Frontal cortex (tissue), 4 donors: ENCODE results near the gene TMPRSS6. TPM values are rescaled to one million over a fixed set of nuclear protein-coding genes. Genes with fewer than 3 reads are reported as not detected.

ENCODE experiments used
- DNase-seq, 2 donors: peaks; one replicate each; pipeline ENCODE4 v3.0.0; 2012; ENCODE audit warnings: low spot score in 2 of 2
- FAIRE-seq: peaks from 2 replicates; lab custom pipeline; 2012; peaks lifted over from hg19 to GRCh38; lab: Jason Lieb, UNC
- total RNA-seq: library from RNA; depleted of rRNA; stranded (reverse); fragments of >200 nt; gene quantifications from one replicate; pipeline ENCODE4 v1.2.3, GENCODE V29; 2014
- donor health status: control.
- donor health status: control.
- donor health status: control.

TMPRSS6 gene
- total RNA-seq = not detected

GRCh38 chr22:37109242-37109917 lies at the start of gene TMPRSS6:
TSS of gene TMPRSS6 (minus strand) at chr22:37109713. CDS start at chr22:37103417, 6,296 bp downstream.
- DNase-seq (no peak), FAIRE-seq (no peak)

GRCh38 chr22:37158963-37159290 lies 49.4 kb upstream of the TMPRSS6 start:
- FAIRE-seq (no peak), DNase-seq (no peak)

GRCh38 chr22:37157516-37158285 lies 48.2 kb upstream of the TMPRSS6 start:
- no peak for FAIRE-seq
- DNase-seq = no peak

GRCh38 chr22:37156686-37157435 lies 47.3 kb upstream of the TMPRSS6 start:
- FAIRE-seq = no peak
- no peak for DNase-seq

- no peak for FAIRE-seq
- DNase-seq = no peak
These were observed 46.5 kb upstream of the TMPRSS6 start for GRCh38 chr22:37155971-37156370.

GRCh38 chr22:37154925-37155712 lies 45.6 kb upstream of the TMPRSS6 start:
- no peak for DNase-seq
- no peak for FAIRE-seq

GRCh38 chr22:37153901-37154300 lies 44.4 kb upstream of the TMPRSS6 start:
- FAIRE-seq = no peak
- no peak for DNase-seq

GRCh38 chr22:37151401-37151800 lies 41.9 kb upstream of the TMPRSS6 start:
- DNase-seq = no peak
- no peak for FAIRE-seq

GRCh38 chr22:37150701-37151100 lies 41.2 kb upstream of the TMPRSS6 start:
- DNase-seq = no peak
- no peak for FAIRE-seq

GRCh38 chr22:37148742-37149665 lies 39.5 kb upstream of the TMPRSS6 start:
- DNase-seq (no peak), FAIRE-seq (no peak)

GRCh38 chr22:37148031-37148651 lies 38.6 kb upstream of the TMPRSS6 start:
- no peak for DNase-seq
- FAIRE-seq = no peak

- FAIRE-seq = no peak
- no peak for DNase-seq
These were observed 37.9 kb upstream of the TMPRSS6 start for GRCh38 chr22:37147186-37147990.

GRCh38 chr22:37146507-37147180 lies 37.1 kb upstream of the TMPRSS6 start:
- DNase-seq (no peak), FAIRE-seq (no peak)

GRCh38 chr22:37146051-37146385 lies 36.5 kb upstream of the TMPRSS6 start:
- no peak for FAIRE-seq

GRCh38 chr22:37145180-37146050 lies 35.9 kb upstream of the TMPRSS6 start:
- FAIRE-seq (no peak), DNase-seq (no peak)

More at GRCh38 chr22:37146051-37146385, 36.5 kb upstream of the TMPRSS6 start:
- no peak for DNase-seq

GRCh38 chr22:37144180-37144554 lies 34.7 kb upstream of the TMPRSS6 start:
- DNase-seq (no peak), FAIRE-seq (no peak)
